Right ventricle myocardium superior (tissue), 1 donor: Measurements from ENCODE around the gene CADM4. TPM values are rescaled to one million over a fixed set of nuclear protein-coding genes. Genes with fewer than 3 reads are reported as not detected.
A peak's percentile ranks its signal among the peaks of the same experiment; 100 is the strongest.
"Not testable (repeated sequence)": the region's sequence is repeated elsewhere in the genome, so short reads cannot be mapped to it uniquely, and the experiment has no call there.

Experiments used
- ATAC-seq: fragments of 200-7000 bp; cut with Tn5 transposase; one replicate; pipeline ENCODE4 v1.9.1; 2020; ENCODE audit warnings: mild to moderate bottlenecking; ENCODE audit not compliant: poor library complexity
- DNase-seq: peaks from one replicate; pipeline ENCODE4 v3.0.0-alpha.2; 2020
- intact Hi-C: fragments of 100-400 bp; cut with DNase I; formaldehyde crosslinking; loops from one replicate; pipeline ENCODE4 v1.11.2; 2022
- total RNA-seq: library from RNA; stranded (reverse); fragmentation: NEBNext Ultra II Directional; extraction: Animal tissue kit (Norgen Biotek cat#: 25700); gene quantifications from one replicate; pipeline ENCODE4 v1.2.1, GENCODE V29; 2021
- donor health status: DM: no; HTN: yes; CAD: no; lungs with severe emphysema.

CADM4 gene
- total RNA-seq, 1 donor from 2014 or later, result 8.0 TPM

GRCh38 chr19:43595999-43596841 is 43.4 kb downstream of the CADM4 start, which contains the start of the genes IRGQ and ZNF576:
Gene IRGQ (minus strand): TSS chr19:43596134. CDS start chr19:43595338, 796 bp downstream.
Gene ZNF576 (plus strand): TSS chr19:43596595. CDS start chr19:43597109, 514 bp downstream.
- ATAC-seq, result peak; percentile 95
- intact Hi-C loops, result no loop called here
- peak; percentile 100 for DNase-seq

GRCh38 chr19:43595605-43595998 is 44.0 kb downstream of the CADM4 start:
- DNase-seq (no peak), ATAC-seq (peak; percentile 9)
- intact Hi-C loops, result no loop called here

GRCh38 chr19:43594710-43595604 is 44.7 kb downstream of the CADM4 start:
- ATAC-seq (peak; percentile 4), DNase-seq (peak; percentile 67)
- intact Hi-C loops, result no loop called here

- no peak for ATAC-seq
- intact Hi-C loops, result no loop called here
- DNase-seq, result no peak
Measured at GRCh38 chr19:43594081-43594697, 45.5 kb downstream of the CADM4 start.

GRCh38 chr19:43592800-43593350 is 46.8 kb downstream of the CADM4 start:
- intact Hi-C loops, result no loop called here

GRCh38 chr19:43591904-43592772 is 47.5 kb downstream of the CADM4 start:
- ATAC-seq (no peak), DNase-seq (no peak)
- intact Hi-C loops, result no loop called here

More at GRCh38 chr19:43592800-43593350, 46.8 kb downstream of the CADM4 start:
- ATAC-seq, result no peak
- no peak for DNase-seq

- DNase-seq (no peak), ATAC-seq (no peak)
- intact Hi-C loops, result no loop called here
Measured at GRCh38 chr19:43589678-43590077, 50.0 kb downstream of the CADM4 start.

GRCh38 chr19:43589277-43589676 is 50.4 kb downstream of the CADM4 start:
- intact Hi-C loops, result no loop called here
- ATAC-seq (no peak), DNase-seq (no peak)

GRCh38 chr19:43587029-43587428 is 52.6 kb downstream of the CADM4 start:
- intact Hi-C loops, ATAC-seq, DNase-seq: not testable (repeated sequence)

- intact Hi-C loops, result no loop called here
- no peak for DNase-seq
- ATAC-seq, result no peak
Measured at GRCh38 chr19:43586346-43586745, 53.3 kb downstream of the CADM4 start.

- ATAC-seq, result no peak
- DNase-seq, result no peak
- intact Hi-C loops, result no loop called here
Measured at GRCh38 chr19:43584484-43584883, 55.2 kb downstream of the CADM4 start.

GRCh38 chr19:43582495-43582894 is 57.2 kb downstream of the CADM4 start:
- ATAC-seq, result no peak

GRCh38 chr19:43581467-43581866 is 58.2 kb downstream of the CADM4 start:
- intact Hi-C loops, result no loop called here
- no peak for DNase-seq
- ATAC-seq, result no peak

More at GRCh38 chr19:43582495-43582894, 57.2 kb downstream of the CADM4 start:
- intact Hi-C loops, result no loop called here
- DNase-seq, result no peak

- no peak for DNase-seq
- no peak for ATAC-seq
- intact Hi-C loops, result no loop called here
Measured at GRCh38 chr19:43578787-43579186, 60.9 kb downstream of the CADM4 start.

GRCh38 chr19:43575955-43576878 is 63.4 kb downstream of the CADM4 start:
- DNase-seq, result peak; percentile 48
- peak; percentile 1 for ATAC-seq
- intact Hi-C loops, result no loop called here

GRCh38 chr19:43575156-43575950 is 64.3 kb downstream of the CADM4 start, which contains the start of the genes PINLYP and XRCC1:
Gene PINLYP (plus strand): TSS chr19:43575801. CDS start chr19:43577192, 1,391 bp downstream.
Gene XRCC1 (minus strand): TSS chr19:43575527. CDS start chr19:43575458, 69 bp downstream.
- intact Hi-C loops, result no loop called here
- peak; percentile 100 for ATAC-seq
- peak; percentile 98 for DNase-seq
